ENCODE data around the gene CACNG5.

Gene CACNG5

DNA sequence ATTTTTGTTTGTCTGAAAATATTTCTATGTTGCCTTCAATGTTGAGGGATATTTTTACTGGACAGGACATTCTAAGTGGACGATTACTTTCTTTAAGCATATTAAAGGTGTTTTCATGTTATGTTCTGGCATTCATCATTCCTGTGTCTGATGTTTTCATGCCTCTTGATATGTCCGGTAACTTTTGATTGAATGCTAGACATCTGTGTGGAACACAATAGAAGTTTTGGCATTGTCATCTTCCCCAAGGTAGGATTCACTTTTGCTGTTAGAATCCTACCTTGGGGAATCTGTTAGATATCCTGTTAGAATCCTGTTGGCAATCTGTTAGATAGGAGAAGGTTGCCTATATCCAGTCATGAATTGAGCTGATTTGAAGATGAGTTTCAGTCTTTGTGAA is 28.9 kb downstream of the CACNG5 start:
- TF ChIP-seq, protein P1, sequence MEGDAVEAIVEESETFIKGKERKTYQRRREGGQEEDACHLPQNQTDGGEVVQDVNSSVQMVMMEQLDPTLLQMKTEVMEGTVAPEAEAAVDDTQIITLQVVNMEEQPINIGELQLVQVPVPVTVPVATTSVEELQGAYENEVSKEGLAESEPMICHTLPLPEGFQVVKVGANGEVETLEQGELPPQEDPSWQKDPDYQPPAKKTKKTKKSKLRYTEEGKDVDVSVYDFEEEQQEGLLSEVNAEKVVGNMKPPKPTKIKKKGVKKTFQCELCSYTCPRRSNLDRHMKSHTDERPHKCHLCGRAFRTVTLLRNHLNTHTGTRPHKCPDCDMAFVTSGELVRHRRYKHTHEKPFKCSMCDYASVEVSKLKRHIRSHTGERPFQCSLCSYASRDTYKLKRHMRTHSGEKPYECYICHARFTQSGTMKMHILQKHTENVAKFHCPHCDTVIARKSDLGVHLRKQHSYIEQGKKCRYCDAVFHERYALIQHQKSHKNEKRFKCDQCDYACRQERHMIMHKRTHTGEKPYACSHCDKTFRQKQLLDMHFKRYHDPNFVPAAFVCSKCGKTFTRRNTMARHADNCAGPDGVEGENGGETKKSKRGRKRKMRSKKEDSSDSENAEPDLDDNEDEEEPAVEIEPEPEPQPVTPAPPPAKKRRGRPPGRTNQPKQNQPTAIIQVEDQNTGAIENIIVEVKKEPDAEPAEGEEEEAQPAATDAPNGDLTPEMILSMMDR (IDR thresholded peaks at IDR 0.05; ENCODE audit: borderline replicate concordance, extremely low read depth, low read length, poor library complexity, severe bottlenecking), result no peak
- TF ChIP-seq EZH2 (IDR thresholded peaks at IDR 0.05; ENCODE audit: borderline replicate concordance, low read depth, low read length, severe bottlenecking), result no peak

DNA sequence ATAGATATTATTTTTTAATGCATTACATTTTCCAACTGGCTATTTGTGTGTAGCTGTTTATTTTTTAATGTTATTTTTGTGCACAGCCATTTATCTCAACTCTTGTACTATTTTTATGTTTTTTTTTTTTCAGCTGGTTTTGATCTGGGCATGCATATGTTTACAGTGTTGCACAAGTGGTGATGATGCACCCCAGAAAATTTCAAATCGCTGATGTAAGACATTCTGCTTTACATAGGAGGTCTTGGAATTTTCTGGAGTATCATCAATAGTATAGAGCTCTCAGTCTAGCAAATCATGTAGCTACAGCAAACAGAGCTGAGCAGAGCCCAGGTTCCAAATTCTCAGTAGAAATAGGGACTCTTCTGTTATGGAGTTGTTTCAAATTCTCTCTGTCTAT is 30.2 kb downstream of the CACNG5 start:
- no peaks in the 10 kb centered on the region for H3K27me3 ChIP-seq (ENCODE audit: insufficient read depth, low read length, poor library complexity)

More for the DNA sequence above, 28.9 kb downstream of the CACNG5 start:
- Histone ChIP-seq H3K4me3 (ENCODE audit: low read depth in 1 of 2, low read length in 2 of 2) (no peak overlapping the region), H4K20me1 (ENCODE audit: insufficient read depth, low read length) (no peaks in the 10 kb centered on the region), H3K36me3 (ENCODE audit: insufficient read depth, low read length) (no peaks in the 10 kb centered on the region), H3K27ac (ENCODE audit: low read length) (no peak overlapping the region), H3K79me2 (ENCODE audit: insufficient read depth, low read length) (no peaks in the 10 kb centered on the region), H3K27me3 (ENCODE audit: insufficient read depth, low read length, poor library complexity) (no peaks in the 10 kb centered on the region), H3K4me1 (ENCODE audit: insufficient read depth, low read length) (no peaks in the 10 kb centered on the region), H3K9me3 (ENCODE audit: insufficient read depth, low read length, severe bottlenecking) (no peaks in the 10 kb centered on the region), H3K4me2 (ENCODE audit: insufficient read depth, low read length) (no peak overlapping the region), H2AFZ (ENCODE audit: low read depth, low read length) (no peak overlapping the region), H3K9ac (ENCODE audit: low read depth, low read length) (no peak overlapping the region)
- ATAC-seq (ENCODE audit: insufficient read depth, low read depth) (no peak), DNase-seq (no peak)

DNA sequence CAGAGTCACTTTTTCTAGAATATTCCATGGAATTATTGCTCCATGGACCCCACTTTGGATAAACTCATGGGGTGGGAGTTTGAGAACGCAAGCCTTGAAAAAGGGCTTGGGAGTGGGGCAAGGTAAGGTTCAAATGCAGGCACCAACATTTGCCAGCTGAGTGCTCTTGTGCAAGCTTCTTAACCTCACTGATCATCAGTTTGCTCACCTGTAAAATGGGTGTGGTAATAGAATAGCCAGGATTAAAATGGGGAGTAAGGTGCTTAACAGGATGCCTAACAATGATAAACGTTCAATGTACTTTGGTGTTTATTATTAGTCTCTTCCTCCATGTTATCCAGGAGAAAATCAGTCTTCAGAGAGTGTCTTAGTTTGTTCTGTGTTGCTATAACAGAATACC is 39.0 kb downstream of the CACNG5 start:
- ATAC-seq (ENCODE audit: insufficient read depth, low read depth) (no peak), DNase-seq (no peak)
- H3K79me2 ChIP-seq (ENCODE audit: insufficient read depth, low read length), result no peaks in the 10 kb centered on the region
- TF ChIP-seq, protein P1 (IDR thresholded peaks at IDR 0.05; ENCODE audit: borderline replicate concordance, extremely low read depth, low read length, poor library complexity, severe bottlenecking), result no peak
- TF ChIP-seq EZH2 (IDR thresholded peaks at IDR 0.05; ENCODE audit: borderline replicate concordance, low read depth, low read length, severe bottlenecking), result no peak
- no peak overlapping the region for H3K4me3 ChIP-seq (ENCODE audit: low read depth in 1 of 2, low read length in 2 of 2)
- no peaks in the 10 kb centered on the region for H3K4me1 ChIP-seq (ENCODE audit: insufficient read depth, low read length)
- no peaks in the 10 kb centered on the region for H3K36me3 ChIP-seq (ENCODE audit: insufficient read depth, low read length)
- no peaks in the 10 kb centered on the region for H3K9me3 ChIP-seq (ENCODE audit: insufficient read depth, low read length, severe bottlenecking)
- no peak overlapping the region for H2AFZ ChIP-seq (ENCODE audit: low read depth, low read length)
- H3K9ac ChIP-seq (ENCODE audit: low read depth, low read length), result no peak overlapping the region
- H3K27me3 ChIP-seq (ENCODE audit: insufficient read depth, low read length, poor library complexity), result no peaks in the 10 kb centered on the region
- H3K27ac ChIP-seq (ENCODE audit: low read length), result no peak overlapping the region
- H4K20me1 ChIP-seq (ENCODE audit: insufficient read depth, low read length), result no peaks in the 10 kb centered on the region
- H3K4me2 ChIP-seq (ENCODE audit: insufficient read depth, low read length), result no peak overlapping the region

More for the DNA sequence above, 30.2 kb downstream of the CACNG5 start:
- Histone ChIP-seq H3K27ac (ENCODE audit: low read length) (no peak overlapping the region), H3K79me2 (ENCODE audit: insufficient read depth, low read length) (no peaks in the 10 kb centered on the region), H3K4me2 (ENCODE audit: insufficient read depth, low read length) (no peak overlapping the region), H3K9me3 (ENCODE audit: insufficient read depth, low read length, severe bottlenecking) (no peaks in the 10 kb centered on the region), H3K4me1 (ENCODE audit: insufficient read depth, low read length) (no peaks in the 10 kb centered on the region), H3K4me3 (ENCODE audit: low read depth in 1 of 2, low read length in 2 of 2) (no peak overlapping the region), H2AFZ (ENCODE audit: low read depth, low read length) (no peak overlapping the region), H4K20me1 (ENCODE audit: insufficient read depth, low read length) (no peaks in the 10 kb centered on the region), H3K9ac (ENCODE audit: low read depth, low read length) (no peak overlapping the region), H3K36me3 (ENCODE audit: insufficient read depth, low read length) (no peaks in the 10 kb centered on the region)
- ATAC-seq (ENCODE audit: insufficient read depth, low read depth) (no peak), DNase-seq (no peak)
- no peak for TF ChIP-seq EZH2 (IDR thresholded peaks at IDR 0.05; ENCODE audit: borderline replicate concordance, low read depth, low read length, severe bottlenecking)
- TF ChIP-seq, protein P1 (IDR thresholded peaks at IDR 0.05; ENCODE audit: borderline replicate concordance, extremely low read depth, low read length, poor library complexity, severe bottlenecking), result no peak

DNA sequence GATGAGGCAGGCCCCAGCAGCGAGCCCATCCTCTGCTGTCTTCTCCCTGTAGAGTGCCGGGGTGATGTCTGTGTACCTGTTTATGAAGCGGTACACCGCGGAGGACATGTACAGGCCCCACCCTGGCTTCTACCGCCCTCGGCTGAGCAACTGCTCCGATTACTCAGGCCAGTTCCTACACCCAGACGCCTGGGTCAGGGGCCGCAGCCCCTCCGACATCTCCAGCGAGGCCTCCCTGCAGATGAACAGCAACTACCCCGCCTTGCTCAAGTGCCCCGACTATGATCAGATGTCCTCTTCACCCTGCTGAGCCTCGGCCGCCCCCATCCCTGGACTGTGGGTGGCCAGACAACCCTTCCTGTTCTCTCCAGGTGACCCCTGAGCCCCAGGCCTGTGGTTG is 50.0 kb downstream of the CACNG5 start:
- TF ChIP-seq EZH2 (IDR thresholded peaks at IDR 0.05; ENCODE audit: borderline replicate concordance, low read depth, low read length, severe bottlenecking), result no peak
- TF ChIP-seq, protein P1 (IDR thresholded peaks at IDR 0.05; ENCODE audit: borderline replicate concordance, extremely low read depth, low read length, poor library complexity, severe bottlenecking), result no peak
- Histone ChIP-seq H3K4me3 (ENCODE audit: low read depth in 1 of 2, low read length in 2 of 2) (no peak overlapping the region), H3K4me2 (ENCODE audit: insufficient read depth, low read length) (no peak overlapping the region), H3K27ac (ENCODE audit: low read length) (no peak overlapping the region), H3K79me2 (ENCODE audit: insufficient read depth, low read length) (no peaks in the 10 kb centered on the region), H3K9me3 (ENCODE audit: insufficient read depth, low read length, severe bottlenecking) (peaks cover 4% of the 10 kb centered on the region), H3K9ac (ENCODE audit: low read depth, low read length) (no peak overlapping the region), H3K36me3 (ENCODE audit: insufficient read depth, low read length) (no peaks in the 10 kb centered on the region), H2AFZ (ENCODE audit: low read depth, low read length) (no peak overlapping the region), H3K4me1 (ENCODE audit: insufficient read depth, low read length) (no peaks in the 10 kb centered on the region), H3K27me3 (ENCODE audit: insufficient read depth, low read length, poor library complexity) (no peaks in the 10 kb centered on the region), H4K20me1 (ENCODE audit: insufficient read depth, low read length) (no peaks in the 10 kb centered on the region)
- no peak for ATAC-seq (ENCODE audit: insufficient read depth, low read depth)
- no peak for DNase-seq
